D341Med (cell line): ENCODE data around the gene TMEM87A.
"Not testable (repeated sequence)": the region's sequence is repeated elsewhere in the genome, so short reads cannot be mapped to it uniquely, and the experiment has no call there.

Experiments
- DNase-seq: peaks from one replicate; pipeline ENCODE4 v3.0.0; 2012; ENCODE audit warnings: low spot score

TMEM87A gene, protein sequence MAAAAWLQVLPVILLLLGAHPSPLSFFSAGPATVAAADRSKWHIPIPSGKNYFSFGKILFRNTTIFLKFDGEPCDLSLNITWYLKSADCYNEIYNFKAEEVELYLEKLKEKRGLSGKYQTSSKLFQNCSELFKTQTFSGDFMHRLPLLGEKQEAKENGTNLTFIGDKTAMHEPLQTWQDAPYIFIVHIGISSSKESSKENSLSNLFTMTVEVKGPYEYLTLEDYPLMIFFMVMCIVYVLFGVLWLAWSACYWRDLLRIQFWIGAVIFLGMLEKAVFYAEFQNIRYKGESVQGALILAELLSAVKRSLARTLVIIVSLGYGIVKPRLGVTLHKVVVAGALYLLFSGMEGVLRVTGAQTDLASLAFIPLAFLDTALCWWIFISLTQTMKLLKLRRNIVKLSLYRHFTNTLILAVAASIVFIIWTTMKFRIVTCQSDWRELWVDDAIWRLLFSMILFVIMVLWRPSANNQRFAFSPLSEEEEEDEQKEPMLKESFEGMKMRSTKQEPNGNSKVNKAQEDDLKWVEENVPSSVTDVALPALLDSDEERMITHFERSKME

GRCh38 chr15:42272939-42273899, at the start of gene TMEM87A, which contains the start of gene GANC:
TSS of gene TMEM87A (minus strand) at chr15:42273433. CDS start at chr15:42273398, 35 bp downstream.
TSS of gene GANC (plus strand) at chr15:42273201. CDS start at chr15:42274482, 1,281 bp downstream.
- DNase-seq = peak; percentile 93

GRCh38 chr15:42319206-42319605, 46.0 kb upstream of the TMEM87A start:
- DNase-seq = no peak

DNA sequence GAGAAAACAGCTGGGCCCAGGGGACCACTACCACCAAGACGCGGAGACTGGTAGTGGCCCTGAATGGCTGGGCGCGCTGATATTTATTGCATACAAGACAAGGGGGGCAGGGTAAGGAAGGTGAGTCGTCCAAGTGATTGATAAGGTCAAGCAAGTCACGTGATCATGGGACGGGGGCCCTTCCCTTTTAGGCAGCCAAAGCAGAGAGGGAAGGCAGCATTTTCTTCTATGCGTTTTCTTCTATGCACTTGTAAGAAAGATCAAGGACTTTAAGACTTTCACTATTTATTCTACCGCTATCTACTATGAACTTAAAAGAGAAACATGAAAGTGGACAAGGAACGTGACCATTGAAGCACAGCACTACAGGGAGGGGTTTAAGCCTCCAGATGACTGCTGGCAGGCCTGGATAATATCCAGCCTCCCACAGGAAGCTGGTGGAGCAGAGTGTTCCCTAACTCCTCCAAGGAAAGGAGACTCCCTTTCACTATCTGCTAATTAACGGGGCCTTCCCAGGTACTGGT, 43.1 kb upstream of the TMEM87A start:
- not testable (repeated sequence) for DNase-seq

DNA sequence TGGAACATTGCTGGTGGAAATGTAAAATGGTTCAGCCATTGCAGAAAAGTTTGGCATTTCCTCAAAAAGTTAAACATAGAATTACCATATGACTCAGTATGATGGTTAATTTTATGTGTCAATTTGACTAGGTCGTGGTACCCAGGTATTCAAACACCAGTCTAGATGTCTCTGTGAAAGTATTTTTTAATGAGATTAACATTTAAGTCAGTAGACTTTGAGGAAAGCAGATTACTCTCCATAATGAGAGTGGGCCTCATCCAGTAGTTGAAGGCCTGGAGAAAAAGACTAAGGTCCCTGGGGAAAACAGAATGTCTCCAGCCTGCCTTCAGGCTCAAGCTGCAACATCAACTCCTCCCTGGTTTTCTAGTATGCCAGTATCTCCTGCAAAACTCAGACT, 42.3 kb upstream of the TMEM87A start:
- peak; percentile 70 for DNase-seq

GRCh38 chr15:42314818-42315217, 41.6 kb upstream of the TMEM87A start:
- no peak for DNase-seq

GRCh38 chr15:42313463-42313862, 40.2 kb upstream of the TMEM87A start:
- peak; percentile 20 for DNase-seq

DNA sequence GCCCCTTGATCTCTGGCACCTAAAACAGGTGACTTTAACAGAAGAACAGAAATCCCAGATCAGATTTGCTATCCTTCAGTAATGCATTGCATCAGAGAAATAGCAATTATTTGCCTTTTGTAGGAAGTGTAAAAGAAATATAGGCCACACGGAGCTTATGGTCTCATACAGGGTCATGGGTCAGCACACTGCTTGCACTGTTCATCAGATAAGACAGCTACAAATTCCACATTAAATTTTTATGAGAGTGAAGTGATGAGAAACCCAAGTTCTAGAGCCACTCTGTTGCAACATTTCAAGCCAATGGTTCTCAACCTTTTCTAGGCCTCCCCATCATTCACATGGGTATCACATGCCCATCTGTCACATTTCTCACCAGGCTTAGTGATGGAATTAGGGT, 33.4 kb upstream of the TMEM87A start:
- DNase-seq = no peak

- not testable (repeated sequence) for DNase-seq
Observed at GRCh38 chr15:42301004-42301403, 27.8 kb upstream of the TMEM87A start.

DNA sequence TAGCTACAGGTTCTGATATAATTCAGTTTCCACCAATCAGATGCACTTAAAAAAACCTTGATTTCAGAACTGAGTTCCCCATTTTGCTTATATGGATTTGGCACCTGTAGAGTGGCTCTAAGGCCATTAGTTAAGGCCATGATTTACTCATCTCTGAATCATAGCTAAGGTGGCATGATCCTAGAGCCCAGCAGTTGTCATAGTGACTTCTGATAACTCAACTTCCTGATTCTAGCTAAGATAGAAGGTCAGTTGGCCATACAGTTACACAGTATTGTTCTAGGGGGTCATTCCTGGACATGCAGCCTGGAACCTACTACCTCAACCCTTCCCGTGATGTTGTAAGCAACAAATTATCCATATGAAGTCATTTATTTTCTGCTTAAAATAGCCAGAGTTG, 15.9 kb upstream of the TMEM87A start:
- DNase-seq = no peak

DNA sequence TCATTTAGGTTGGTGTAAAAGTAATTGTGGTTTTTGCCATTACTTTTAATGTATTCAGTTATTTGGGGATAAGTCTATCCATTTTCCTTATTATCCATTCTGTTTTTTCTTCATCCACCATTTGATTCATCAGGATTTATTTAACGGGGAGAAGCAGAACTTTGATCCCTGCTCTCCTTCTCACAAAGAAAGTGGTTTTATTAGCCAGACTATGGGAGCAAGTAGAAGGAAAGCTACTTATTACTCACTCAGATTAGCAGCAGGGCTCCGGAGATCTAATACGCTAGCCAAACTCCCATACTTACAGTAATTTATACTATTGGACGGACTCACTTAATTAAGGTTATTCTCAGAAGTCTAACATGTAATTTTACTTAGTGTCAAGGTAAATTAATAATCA, 14.7 kb upstream of the TMEM87A start:
- DNase-seq = no peak

GRCh38 chr15:42286445-42287029, 13.3 kb upstream of the TMEM87A start:
- DNase-seq = no peak

DNA sequence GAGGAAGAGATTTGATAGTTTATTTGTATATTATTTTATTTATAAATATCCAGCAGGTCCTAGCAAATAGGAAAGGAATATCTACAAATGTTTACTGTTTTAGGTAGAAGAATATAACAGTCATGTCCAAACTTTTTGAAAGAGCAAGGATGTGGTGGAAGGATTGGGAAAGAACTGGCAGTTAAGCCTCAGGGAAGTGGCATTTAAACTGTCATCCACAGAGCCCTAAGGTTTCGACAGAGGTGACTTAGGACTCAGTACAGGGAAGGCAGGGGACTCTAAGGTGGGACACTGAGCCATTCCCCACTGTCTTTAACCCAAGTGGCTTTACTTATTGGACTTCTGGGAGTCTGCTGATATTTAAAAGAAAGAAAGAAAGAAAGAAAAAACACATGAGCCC, 11.8 kb upstream of the TMEM87A start:
- no peak for DNase-seq

GRCh38 chr15:42284551-42284950, 11.3 kb upstream of the TMEM87A start:
- DNase-seq = no peak

DNA sequence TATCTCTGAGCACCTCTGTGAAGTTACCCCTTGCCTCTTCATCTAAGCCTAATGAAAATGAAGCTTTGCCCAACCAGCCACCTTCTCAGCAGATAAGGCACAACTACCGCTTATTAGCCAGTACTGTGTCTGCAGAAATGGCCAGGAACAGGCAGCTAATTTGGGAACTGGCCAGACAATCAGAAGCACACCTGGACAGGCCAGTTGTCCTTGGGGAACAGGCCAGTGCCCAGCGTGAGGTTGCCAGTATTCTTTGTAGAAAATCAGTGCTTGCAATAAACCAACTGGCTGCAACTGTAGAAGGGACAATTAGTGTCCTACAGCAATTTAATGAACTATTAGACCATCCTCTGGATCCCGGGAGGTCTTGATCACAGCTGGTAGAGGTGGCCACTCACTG, 10.4 kb upstream of the TMEM87A start:
- DNase-seq = no peak

DNA sequence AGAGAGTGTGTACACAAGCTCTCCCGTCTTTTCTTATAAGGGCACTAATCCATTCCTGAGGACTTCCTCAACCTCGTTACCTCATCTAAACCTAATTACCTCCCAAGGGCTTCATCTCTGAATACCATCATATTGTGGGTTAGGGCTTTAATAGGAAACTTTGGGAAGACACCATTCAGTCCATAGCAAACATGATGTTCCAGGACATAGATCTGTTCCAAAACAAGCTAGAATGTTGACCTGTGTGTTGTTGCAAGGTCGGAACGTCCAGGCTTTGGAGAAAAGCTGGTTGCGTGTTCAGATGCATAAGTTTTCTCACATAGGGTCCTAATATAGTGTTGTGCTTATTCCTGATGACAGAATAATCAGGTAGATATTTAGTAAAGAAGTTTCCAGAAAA, 9.7 kb upstream of the TMEM87A start:
- DNase-seq = no peak

GRCh38 chr15:42282344-42282743, 9.1 kb upstream of the TMEM87A start:
- DNase-seq = no peak

- no peak for DNase-seq
Observed at GRCh38 chr15:42279234-42279723, 6.0 kb upstream of the TMEM87A start.

- no peak for DNase-seq
Observed at GRCh38 chr15:42276762-42277161, 3.5 kb upstream of the TMEM87A start.

DNA sequence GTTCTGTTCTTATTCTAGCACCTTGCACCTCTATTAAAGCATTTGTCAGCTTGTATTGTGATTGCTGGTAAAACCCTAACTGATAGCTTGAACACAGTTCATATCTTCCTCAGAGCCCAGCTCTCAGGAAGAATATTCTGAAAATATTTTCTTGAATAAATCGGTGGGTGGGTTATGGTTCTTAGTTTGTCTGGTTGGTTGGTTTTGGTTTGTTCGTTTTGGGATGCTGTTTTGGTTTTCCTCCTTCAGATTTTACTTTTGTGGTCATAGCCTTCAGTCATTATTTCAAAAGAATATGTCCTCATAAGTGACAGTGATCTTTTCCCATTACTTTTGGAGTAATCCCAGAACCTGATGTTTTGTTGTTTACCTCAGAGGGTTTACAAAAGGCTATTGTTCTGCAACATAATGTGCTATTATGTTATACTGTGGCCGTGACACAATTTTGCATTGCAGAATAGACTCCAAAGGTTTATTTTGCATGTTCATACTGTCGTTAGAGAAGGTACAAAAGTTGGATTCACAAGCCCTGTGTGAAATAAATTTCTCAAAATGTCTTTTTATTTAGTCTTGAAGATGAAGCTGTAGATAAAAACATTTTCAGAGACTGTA, 2.7 kb upstream of the TMEM87A start:
- no peak for DNase-seq

DNA sequence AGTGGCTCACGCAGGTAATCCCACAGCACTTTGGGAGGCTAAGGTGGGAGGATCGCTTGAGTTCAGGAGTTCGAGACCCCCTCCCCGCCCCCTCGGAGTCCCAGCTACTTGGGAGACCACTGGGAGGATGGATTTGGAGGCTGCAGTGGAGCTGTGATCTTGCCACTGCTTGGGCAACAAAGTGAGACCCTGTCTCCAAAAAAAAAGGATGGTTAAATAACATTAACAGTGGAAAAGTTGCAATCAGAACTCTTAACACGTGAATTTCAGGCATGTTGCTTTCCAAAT, 1.4 kb upstream of the TMEM87A start:
- DNase-seq = no peak

- DNase-seq = peak; percentile 46
Observed at GRCh38 chr15:42273900-42274701, 868 bp upstream of the TMEM87A start.
